ACHN (cell line): Measurements from ENCODE around the gene TLE1.
A peak's percentile ranks its signal among the peaks of the same experiment; 100 is the strongest.

Experiments used
- DNase-seq: peaks from one replicate; pipeline ENCODE4 v3.0.0-alpha.2; 2015
- in situ Hi-C: cut with HindIII; loops from 2 replicates; pipeline ENCODE4 v1.10.0; 2017; ENCODE audit warnings: low sequenced_read_pairs, low pct_ligation_motif_present, low pct_unique_long_range_greater_than_20kb

Gene TLE1

DNA sequence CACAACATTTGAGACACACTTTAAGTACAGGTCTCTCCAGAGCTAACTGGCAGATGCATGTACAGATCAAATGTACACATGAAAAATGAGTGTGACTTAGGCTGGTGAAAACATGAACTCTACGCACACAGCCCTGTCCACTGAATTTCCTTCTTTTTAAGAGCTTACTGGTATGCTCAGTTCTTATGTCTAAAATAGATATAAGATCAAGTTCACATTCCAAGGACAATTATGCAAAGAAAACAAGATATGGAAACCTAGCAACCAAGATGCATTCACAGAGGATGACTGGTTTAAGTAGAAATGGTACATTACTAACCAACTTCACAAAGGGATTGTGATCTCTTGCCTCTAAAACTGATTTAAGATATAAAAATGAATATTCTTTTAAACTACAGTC is 56.7 kb downstream of the TLE1 start:
- DNase-seq, result no peak
- in situ Hi-C loops, result no loop called here

DNA sequence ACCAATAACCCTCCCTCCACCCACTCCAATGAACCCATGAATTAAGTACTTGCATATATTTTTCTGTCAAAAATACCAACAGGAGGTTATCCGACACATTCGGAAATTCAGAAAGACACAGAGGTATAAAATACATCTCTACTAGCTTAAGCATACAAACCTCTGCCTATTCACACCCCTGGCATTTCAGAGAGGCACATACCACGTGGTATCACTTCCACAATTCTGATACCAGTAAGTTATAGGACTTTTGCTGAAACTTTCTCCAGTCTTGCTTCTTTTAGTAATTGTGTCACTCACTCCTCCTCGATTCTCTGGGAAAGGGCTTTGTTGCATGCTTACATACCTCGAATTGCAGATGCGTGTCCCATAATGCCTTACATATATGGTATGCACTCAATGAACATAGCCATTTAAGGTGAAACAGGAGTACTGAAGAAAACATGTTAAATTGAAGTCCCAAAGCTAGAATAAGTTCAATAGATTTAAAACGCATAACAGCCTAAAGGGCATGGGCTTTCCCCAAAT is 58.1 kb downstream of the TLE1 start:
- in situ Hi-C loops, result no loop called here

DNA sequence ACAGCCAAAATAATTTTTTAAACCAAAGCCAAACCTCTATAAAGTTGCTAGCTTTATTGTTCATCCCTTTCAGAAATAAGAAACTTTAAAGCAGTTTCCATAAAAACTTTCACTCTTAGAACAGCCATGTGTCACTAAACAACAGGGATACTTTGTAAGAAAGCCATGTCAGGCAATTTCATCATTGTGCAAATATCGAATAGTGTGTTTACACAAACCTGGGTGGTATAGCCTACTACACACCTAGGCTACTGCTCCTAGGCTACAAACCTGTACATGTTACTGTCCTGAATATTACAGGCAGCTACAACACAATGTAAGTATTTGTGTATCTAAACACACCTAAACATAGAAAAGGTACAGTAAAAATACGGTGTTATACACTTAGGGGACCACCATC is 59.9 kb downstream of the TLE1 start:
- in situ Hi-C loops, result no loop called here
- no peak for DNase-seq

More for the DNA sequence above, 58.1 kb downstream of the TLE1 start:
- DNase-seq, result no peak

DNA sequence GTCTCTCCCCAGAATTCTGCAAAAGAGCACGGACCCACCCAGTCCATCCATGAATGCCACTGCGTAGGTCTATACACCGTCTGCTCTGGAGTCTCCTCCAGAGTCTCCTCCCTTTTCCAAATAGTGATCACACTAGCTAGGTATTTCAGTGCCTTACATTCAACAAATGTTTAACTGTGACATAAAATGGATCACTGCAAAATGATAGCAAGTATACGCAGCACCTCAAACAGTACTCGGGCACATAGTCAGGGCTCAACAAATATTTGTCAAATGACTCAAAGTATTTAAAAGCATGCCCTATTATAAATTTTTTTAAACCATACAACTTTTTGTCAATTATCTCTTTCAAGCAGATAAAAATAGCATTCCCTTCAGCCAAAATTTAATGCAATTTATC is 60.5 kb downstream of the TLE1 start:
- in situ Hi-C loops, result no loop called here
- DNase-seq, result no peak

DNA sequence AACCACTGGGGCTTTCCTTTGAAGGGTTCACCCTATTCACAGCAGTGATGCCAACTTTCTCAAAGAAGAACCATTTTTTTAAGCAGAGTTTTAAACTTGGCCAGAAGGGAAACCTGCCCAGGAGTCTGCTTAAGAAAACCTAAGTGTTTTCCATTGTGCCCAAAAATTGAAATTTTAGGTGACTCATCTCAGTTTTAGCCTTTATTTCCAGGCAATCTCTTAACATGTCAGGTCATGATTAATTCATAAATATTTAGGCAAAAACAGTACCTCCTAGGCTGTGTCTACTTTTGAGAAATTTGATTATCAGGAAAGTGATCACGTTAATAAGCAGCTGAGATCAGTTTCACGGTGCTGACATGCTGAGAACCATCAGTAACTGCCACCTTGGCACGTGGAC is 61.9 kb downstream of the TLE1 start:
- no peak for DNase-seq
- in situ Hi-C loops, result no loop called here

DNA sequence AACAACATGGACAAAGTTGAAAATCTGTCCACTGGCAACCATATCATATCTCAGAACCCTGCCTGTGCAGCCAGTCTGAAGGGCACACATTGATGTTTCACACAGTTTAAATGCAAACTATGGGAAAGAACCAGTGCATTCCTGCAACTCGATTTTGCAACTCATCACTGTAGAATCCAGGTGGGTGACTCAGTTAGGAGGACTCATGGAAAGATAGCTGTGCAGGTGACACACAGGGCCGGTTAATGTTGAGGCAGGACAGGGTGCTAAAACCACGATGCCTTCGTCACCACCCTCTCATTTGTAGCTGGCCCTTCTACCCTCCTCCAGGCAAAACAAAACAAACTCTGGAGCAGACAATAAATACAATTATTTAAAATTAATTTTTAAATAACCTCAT is 62.8 kb downstream of the TLE1 start:
- DNase-seq, result no peak
- in situ Hi-C loops, result no loop called here

DNA sequence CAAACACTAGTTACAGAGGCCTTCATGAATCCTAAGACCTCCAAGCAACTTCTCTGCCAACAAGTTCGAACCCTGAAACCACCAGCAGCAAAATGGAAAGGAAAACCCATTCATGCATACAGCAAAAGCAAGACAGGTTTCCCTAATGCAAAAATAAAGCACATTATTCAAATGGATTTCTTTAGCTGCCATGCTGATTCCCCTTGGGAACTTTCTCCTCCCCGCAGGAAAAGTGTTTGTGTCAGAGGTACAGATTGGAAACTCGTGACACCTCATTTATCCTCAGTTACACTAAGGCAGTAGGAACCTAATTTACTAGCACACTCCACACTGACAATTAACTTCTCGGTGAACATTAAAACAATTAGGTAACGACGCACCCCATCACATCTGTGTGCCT is 63.4 kb downstream of the TLE1 start:
- in situ Hi-C loops, result no loop called here
- no peak for DNase-seq

DNA sequence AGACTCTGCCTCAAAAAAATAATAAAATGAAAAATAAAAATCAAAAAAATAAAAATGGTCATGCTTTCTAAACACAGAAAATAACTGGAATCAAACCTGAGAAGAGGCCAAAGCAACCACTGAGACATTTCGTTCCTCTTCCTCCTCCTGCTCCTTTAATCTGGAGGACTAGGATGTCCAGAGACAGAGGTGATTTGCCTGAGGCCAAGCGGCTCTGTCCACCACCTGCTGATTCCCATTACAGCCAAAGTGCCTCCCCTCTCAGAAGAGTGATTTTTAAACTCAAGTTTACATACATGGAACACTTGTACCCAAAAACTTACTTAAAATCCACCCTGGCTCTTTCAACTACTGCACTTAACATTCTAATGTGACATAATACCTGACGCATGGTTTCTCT is 65.6 kb downstream of the TLE1 start:
- in situ Hi-C loops, result no loop called here
- DNase-seq, result no peak

DNA sequence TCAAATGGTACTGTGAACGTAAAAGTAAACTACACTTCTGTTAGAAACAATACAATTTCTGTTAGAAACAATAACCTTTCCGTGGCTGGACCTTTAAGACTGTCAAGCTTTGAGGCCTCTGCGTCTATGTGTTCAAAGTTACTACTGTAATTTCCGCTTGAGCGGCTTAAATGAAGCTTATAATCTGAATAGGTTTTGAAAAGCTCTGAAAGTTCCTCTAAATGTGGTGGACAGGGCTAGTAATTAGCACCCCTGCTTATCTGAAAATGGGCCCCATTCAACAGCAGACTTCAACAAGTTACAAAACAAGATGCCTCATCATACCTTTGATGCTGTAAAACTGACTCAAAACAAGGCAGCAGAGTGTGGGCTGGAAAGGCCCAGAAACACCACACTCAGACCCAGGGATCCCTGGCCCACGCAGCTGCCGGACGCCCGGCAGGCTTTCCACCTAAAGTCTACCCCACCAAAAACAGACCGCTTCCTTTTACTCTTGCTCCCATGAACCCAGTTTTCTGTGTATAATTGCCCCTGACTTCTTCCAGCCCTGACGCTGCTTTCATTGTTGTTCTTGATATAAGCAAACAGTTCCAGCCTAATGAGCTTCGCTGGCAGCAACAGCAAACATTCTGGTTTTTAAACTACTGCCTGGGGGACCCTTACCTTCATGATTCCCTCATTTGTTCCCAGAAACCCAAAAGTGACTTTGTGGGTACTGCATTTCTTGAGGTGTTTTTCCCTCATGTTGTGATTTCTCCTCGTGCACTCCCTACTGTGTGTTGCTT is 66.7 kb downstream of the TLE1 start:
- in situ Hi-C loops, result no loop called here
- no peak for DNase-seq

DNA sequence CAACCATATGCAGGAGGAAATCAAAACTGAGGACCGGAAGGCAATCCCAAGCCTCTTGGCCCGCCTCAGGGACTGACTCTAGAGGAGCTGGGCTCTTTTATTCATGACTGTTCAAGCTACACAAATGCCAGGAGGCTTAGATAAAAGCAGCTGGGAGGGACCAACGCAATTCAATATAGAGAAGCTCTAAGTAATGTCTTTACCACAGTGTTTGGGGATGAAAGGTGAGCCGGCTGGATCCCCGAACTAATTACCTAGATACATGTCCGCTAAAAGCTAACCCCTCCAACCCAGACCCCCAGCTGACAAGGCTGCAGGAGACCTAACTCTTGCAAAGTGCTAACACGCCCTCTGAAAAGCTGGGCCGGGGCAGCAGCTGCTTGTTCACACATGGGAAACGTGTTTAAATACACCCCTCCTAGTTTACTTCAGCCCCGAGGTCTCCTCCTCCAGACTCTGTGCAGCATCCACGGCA is 67.5 kb downstream of the TLE1 start:
- DNase-seq, result no peak
- in situ Hi-C loops, result no loop called here

DNA sequence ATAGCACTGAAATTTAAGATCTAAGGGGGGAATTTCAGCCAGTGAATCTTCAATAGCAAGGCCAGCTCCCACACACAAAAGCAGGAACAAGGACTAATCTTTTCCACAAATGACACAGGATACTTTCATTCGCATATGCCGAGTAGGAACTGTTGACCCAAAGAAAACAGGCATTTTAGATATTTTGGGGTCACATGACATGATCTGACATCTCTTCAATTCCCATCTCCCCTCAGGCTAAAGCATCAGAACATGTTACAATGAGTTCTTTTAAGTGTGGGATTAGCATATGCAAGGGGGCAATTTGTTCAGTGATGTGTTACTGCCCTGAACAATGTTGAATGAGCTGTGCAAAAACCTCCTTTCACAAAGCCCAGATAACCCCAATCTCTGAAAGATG is 68.2 kb downstream of the TLE1 start:
- no peak for DNase-seq
- in situ Hi-C loops, result no loop called here

DNA sequence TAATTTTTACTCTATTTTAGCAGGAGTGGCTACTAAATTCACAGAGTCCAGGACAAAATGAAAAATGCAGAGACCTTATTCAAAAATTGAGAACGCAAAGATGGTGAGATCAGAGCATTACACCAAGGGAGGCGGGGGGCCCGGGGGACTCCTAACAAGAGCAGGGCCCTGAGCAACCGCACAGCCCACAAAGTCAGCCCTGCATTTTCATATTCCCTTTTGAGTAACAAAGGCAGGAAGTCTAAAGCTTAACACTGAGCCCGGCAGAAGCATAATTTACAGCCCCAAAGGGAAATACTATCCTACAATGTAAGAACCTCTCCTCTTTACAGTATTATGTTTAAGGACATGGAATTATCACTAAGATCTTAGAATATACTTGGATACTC is 69.4 kb downstream of the TLE1 start:
- no peak for DNase-seq
- in situ Hi-C loops, result no loop called here

DNA sequence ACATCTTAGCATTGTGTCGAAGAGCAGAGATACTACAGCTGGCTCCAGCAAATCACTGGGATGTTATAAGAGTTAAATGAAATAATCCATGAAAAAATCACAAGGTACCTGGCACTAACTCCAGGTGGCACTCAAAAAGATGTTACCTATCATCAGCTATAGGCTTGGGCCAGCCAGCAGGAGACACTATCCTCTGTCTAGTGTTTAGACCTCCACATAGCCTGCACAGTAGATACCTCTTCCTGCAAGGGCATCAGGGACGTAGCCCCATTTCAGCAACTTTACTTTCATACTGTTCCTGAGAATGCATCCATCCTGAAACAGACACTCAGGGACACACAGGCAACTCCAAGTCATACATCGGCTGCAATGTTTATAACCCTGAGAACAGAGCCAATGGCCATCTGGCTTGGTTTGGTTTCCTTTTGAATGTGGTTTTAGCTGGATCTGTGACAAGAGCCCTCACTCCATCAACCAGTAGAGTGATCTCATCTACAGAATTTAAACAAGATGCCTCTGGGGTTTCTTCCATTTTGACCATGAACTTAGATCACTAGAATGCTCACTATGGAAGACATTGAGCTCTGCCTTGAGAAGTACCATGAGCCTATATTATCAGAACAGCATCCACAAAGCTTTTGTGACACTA is 69.9 kb downstream of the TLE1 start:
- in situ Hi-C loops, result no loop called here
- DNase-seq, result peak; percentile 8

DNA sequence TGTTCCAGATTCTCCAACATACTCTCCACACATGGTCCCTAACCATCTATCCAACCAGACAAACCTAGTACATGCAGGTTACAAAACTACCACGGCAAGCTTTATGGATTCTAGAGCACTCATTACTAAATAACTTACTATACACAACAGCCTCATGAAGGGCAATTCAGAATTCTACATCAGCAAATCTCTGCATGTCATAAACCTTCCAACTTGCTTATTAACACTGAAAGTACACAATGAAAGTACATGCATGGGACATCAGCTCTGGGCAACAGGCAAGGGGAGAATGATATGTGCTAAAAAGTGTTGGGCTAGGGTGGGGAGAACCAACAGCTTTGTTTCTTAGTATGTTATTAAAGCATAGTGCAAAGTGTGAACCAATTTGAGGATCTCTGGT is 70.4 kb downstream of the TLE1 start:
- no peak for DNase-seq
- in situ Hi-C loops, result no loop called here

DNA sequence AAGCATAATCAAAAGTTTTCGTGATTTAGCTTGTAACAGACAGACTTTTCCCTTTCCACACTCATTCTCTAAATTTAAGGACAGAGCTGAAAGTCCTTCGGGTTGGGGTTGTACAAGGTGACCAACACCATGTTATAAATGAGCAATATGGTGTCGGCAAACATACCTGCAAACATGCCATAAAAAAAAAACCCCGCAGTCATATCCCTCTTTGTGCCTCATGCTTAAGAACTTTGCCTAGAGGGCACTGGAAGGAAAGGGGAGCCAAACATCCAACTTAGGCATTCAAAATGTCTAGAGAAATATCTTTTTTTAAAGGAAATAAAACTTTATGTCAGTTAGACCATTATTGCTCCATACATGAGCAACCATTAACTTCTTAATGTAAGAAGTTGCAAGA is 73.2 kb downstream of the TLE1 start:
- DNase-seq, result no peak
- in situ Hi-C loops, result no loop called here

DNA sequence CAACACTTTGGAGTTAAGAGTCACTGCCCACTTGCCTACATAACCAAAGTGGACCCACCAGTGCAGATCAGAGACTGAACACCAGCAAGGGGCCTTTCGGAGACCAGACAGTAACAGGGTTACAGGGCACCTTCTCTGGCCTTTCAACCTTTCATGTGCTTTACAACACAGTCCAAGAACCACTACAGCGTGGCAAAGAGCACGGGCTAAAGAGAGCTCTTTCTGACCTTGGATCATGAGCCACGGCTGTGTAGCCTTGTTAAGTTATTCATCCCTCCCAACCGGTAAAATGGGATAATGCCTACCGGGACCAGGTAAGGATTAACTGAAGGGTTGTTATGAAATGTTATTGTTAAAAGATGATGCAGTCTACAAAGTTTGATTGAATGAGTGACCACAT is 75.0 kb downstream of the TLE1 start:
- no peak for DNase-seq
- in situ Hi-C loops, result no loop called here

DNA sequence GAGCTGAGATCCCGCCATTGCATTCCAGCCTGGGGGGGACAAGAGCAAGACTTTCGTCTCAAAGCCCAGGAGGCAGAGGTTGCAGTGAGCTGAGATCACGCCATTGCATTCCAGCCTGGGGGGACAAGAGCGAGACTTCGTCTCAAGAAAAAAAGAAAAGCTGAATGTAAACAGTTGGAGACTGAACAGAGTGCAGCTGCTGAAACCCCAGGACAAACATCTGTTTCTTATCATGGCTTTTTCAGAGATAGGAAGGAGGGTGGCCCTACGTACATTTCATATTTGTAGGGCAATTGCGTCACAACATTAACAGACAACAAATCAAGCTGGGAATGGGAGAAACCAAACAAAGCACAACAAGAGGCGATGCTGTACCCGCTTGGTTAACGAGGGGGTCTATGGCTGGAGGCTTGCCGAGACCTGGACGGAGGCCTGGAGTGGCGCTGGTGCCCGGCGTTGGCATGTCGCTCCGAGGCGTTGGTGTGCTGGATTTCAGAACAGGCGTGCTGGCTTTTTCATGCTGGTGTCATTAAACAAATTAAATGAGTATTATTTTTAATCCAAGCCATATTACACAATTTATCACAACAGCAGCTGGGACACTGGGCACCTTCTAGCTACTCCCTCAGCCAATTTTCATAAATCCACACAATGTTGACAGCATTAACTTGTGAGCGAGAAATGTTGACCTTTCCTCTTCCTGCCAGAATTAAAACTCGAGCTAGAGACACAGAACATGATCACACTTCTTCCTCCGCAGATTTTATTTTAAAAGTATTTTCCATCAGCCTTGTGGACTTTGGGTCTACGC is 76.1 kb downstream of the TLE1 start:
- in situ Hi-C loops, result no loop called here
- DNase-seq, result no peak

DNA sequence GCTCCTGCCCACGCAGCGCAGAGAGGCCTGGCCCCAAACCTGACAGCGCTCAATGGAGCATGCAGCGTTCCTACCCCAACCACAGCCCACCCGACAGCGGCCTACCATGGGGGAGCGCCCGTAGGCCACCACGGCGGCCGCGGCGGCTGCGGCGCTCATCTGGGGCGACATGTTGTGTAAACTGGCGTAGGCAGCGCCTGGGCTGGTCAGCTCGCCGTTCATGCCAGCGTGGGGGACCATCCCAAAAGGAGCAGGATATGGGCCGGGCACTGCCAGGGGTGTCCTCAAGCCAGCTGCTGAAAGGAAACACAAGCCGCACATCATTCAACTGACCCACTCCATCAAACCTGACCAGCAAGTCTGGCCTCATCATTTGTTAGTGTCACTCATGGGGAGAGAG is 77.7 kb downstream of the TLE1 start:
- no peak for DNase-seq
- in situ Hi-C loops, result no loop called here

DNA sequence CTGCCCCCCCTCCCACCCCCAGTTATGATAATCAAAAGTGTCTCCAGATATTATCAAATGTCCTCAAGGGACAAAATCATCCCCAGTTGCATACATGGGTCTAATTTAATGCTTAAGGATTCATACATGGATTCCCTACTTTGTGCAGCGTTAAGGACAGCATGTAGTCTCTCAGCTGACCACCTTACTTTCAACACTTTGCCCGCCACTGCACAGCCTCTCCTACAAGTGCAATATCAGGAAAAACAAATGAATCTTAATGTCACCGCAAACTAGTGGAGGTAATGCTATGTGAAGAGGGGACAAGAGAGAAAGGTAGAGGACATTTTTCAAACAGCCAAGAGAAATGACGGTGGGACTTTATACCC is 78.6 kb downstream of the TLE1 start:
- in situ Hi-C loops, result no loop called here
- DNase-seq, result no peak
